Stimulated activated naive CD8-positive, alpha-beta T cell treated with anti-CD3 and anti-CD28 coated beads, Interleukin-15, Interleukin-2, amounts not matched to agents 100 U/mL and 50 U/mL, for 24 hours (primary cell): ENCODE results near the gene RMI1.

Source experiments
- ATAC-seq: fragments of 150-1000 bp; cut with Tn5 transposase; one replicate; pipeline ENCODE4 v1.10.0; 2021
- DNase-seq: peaks from one replicate; pipeline ENCODE4 v3.0.0; 2021

The RMI1 gene

GRCh38 chr9:83969602-83970001, 11.0 kb upstream of the RMI1 start:
- ATAC-seq, result no peak
- no peak for DNase-seq

GRCh38 chr9:83971485-83971884, 9.1 kb upstream of the RMI1 start:
- DNase-seq (no peak), ATAC-seq (no peak)

- DNase-seq, result no peak
- ATAC-seq, result no peak
These were observed 8.3 kb upstream of the RMI1 start for GRCh38 chr9:83972286-83972685.

GRCh38 chr9:83975300-83975699, 5.3 kb upstream of the RMI1 start:
- ATAC-seq, result no peak
- DNase-seq, result no peak

GRCh38 chr9:83976372-83976771, 4.2 kb upstream of the RMI1 start:
- ATAC-seq (no peak), DNase-seq (no peak)

GRCh38 chr9:83977196-83977595, 3.4 kb upstream of the RMI1 start:
- DNase-seq, result no peak
- no peak for ATAC-seq

- peak; percentile 90 for DNase-seq
- peak; percentile 54 for ATAC-seq
These were observed 1.4 kb upstream of the RMI1 start for GRCh38 chr9:83978992-83979811.

GRCh38 chr9:83979812-83980394, 702 bp upstream of the RMI1 start, which contains the start of gene HNRNPK:
TSS of gene HNRNPK (minus strand) at chr9:83980215. CDS start at chr9:83978252, 1,963 bp downstream.
- ATAC-seq (peak; percentile 89), DNase-seq (peak; percentile 100)

- DNase-seq (peak; percentile 32), ATAC-seq (no peak)
These were observed 694 bp downstream of the RMI1 start for GRCh38 chr9:83981126-83981871.

GRCh38 chr9:83986195-83986594, 5.6 kb downstream of the RMI1 start:
- no peak for DNase-seq
- ATAC-seq, result no peak

GRCh38 chr9:83986765-83987401, 6.3 kb downstream of the RMI1 start:
- ATAC-seq (peak; percentile 57), DNase-seq (peak; percentile 34)

- DNase-seq (no peak), ATAC-seq (no peak)
These were observed 6.8 kb downstream of the RMI1 start for GRCh38 chr9:83987402-83987791.

- no peak for DNase-seq
These were observed 7.8 kb downstream of the RMI1 start for GRCh38 chr9:83988411-83988810.

GRCh38 chr9:83991355-83991754, 10.8 kb downstream of the RMI1 start:
- ATAC-seq, result no peak
- DNase-seq, result no peak

More at GRCh38 chr9:83988411-83988810, 7.8 kb downstream of the RMI1 start:
- ATAC-seq, result no peak

- DNase-seq, result no peak
- ATAC-seq, result no peak
These were observed 11.8 kb downstream of the RMI1 start for GRCh38 chr9:83992407-83992806.

- DNase-seq (no peak), ATAC-seq (no peak)
These were observed 12.3 kb downstream of the RMI1 start for GRCh38 chr9:83992901-83993300.

- ATAC-seq (no peak), DNase-seq (no peak)
These were observed 15.5 kb downstream of the RMI1 start for GRCh38 chr9:83996126-83996525.

GRCh38 chr9:83999141-83999918, 18.7 kb downstream of the RMI1 start:
- ATAC-seq, result no peak
- DNase-seq, result no peak

GRCh38 chr9:84000186-84000585, 19.6 kb downstream of the RMI1 start:
- ATAC-seq, result no peak
- DNase-seq, result no peak

GRCh38 chr9:84001621-84002020, 21.0 kb downstream of the RMI1 start:
- DNase-seq (no peak), ATAC-seq (no peak)

GRCh38 chr9:84002344-84002743, 21.7 kb downstream of the RMI1 start:
- DNase-seq (no peak), ATAC-seq (no peak)

GRCh38 chr9:84003246-84003645, 22.6 kb downstream of the RMI1 start:
- DNase-seq (no peak), ATAC-seq (no peak)
